ENCODE data around the gene TEAD4.

The TEAD4 gene

GRCh38 chr12:2923057-2923456 is 36.1 kb upstream of the TEAD4 start:
- H3K4me1 ChIP-seq (ENCODE audit: low read length), result no peaks in the 10 kb centered on the region
- peaks cover 6% of the 10 kb centered on the region for H3K36me3 ChIP-seq (replicated peaks; ENCODE audit: low read depth, low read length)
- no peaks in the 10 kb centered on the region for H4K20me1 ChIP-seq (ENCODE audit: insufficient read depth, low read length)
- H3K9ac ChIP-seq (ENCODE audit: low read length), result no peak overlapping the region
- H3K27me3 ChIP-seq (ENCODE audit: low read depth, low read length), result no peaks in the 10 kb centered on the region
- TF ChIP-seq EZH2phosphoT487 (IDR thresholded peaks at IDR 0.05; ENCODE audit: low read depth) (no peak), CTCF (IDR thresholded peaks at IDR 0.05; ENCODE audit: low read depth, low read length) (no peak)
- no peak overlapping the region for H3K27ac ChIP-seq (ENCODE audit: low read length)
- H3K9me3 ChIP-seq (ENCODE audit: insufficient read depth, low read length), result no peaks in the 10 kb centered on the region
- H3K4me2 ChIP-seq (ENCODE audit: low read length), result no peak overlapping the region
- H3K79me2 ChIP-seq (ENCODE audit: low read length), result no peaks in the 10 kb centered on the region
- H2AFZ ChIP-seq (ENCODE audit: low read depth, low read length), result no peak overlapping the region
- H3K4me3 ChIP-seq (ENCODE audit: low read length), result no peak overlapping the region

GRCh38 chr12:2924019-2924418 is 35.2 kb upstream of the TEAD4 start:
- Histone ChIP-seq H3K79me2 (ENCODE audit: low read length) (no peaks in the 10 kb centered on the region), H3K36me3 (replicated peaks; ENCODE audit: low read depth, low read length) (peaks cover 6% of the 10 kb centered on the region), H3K9me3 (ENCODE audit: insufficient read depth, low read length) (no peaks in the 10 kb centered on the region), H3K4me1 (ENCODE audit: low read length) (no peaks in the 10 kb centered on the region), H3K4me2 (ENCODE audit: low read length) (no peak overlapping the region), H2AFZ (ENCODE audit: low read depth, low read length) (no peak overlapping the region), H3K9ac (ENCODE audit: low read length) (no peak overlapping the region), H3K4me3 (ENCODE audit: low read length) (no peak overlapping the region), H3K27me3 (ENCODE audit: low read depth, low read length) (no peaks in the 10 kb centered on the region), H4K20me1 (ENCODE audit: insufficient read depth, low read length) (no peaks in the 10 kb centered on the region), H3K27ac (ENCODE audit: low read length) (no peak overlapping the region)
- TF ChIP-seq CTCF (IDR thresholded peaks at IDR 0.05; ENCODE audit: low read depth, low read length) (no peak), EZH2phosphoT487 (IDR thresholded peaks at IDR 0.05; ENCODE audit: low read depth) (no peak)

GRCh38 chr12:2925322-2925995 is 33.7 kb upstream of the TEAD4 start:
- Histone ChIP-seq H3K4me3 (ENCODE audit: low read length) (no peak overlapping the region), H3K4me2 (ENCODE audit: low read length) (no peak overlapping the region), H3K9me3 (ENCODE audit: insufficient read depth, low read length) (no peaks in the 10 kb centered on the region), H3K79me2 (ENCODE audit: low read length) (no peaks in the 10 kb centered on the region), H3K27me3 (ENCODE audit: low read depth, low read length) (no peaks in the 10 kb centered on the region), H3K36me3 (replicated peaks; ENCODE audit: low read depth, low read length) (peaks cover 6% of the 10 kb centered on the region), H3K27ac (ENCODE audit: low read length) (no peak overlapping the region), H3K4me1 (ENCODE audit: low read length) (no peaks in the 10 kb centered on the region), H3K9ac (ENCODE audit: low read length) (no peak overlapping the region), H4K20me1 (ENCODE audit: insufficient read depth, low read length) (no peaks in the 10 kb centered on the region), H2AFZ (ENCODE audit: low read depth, low read length) (no peak overlapping the region)
- TF ChIP-seq EZH2phosphoT487 (IDR thresholded peaks at IDR 0.05; ENCODE audit: low read depth) (no peak), CTCF (IDR thresholded peaks at IDR 0.05; ENCODE audit: low read depth, low read length) (no peak)

GRCh38 chr12:2930865-2931264 is 28.3 kb upstream of the TEAD4 start:
- Histone ChIP-seq H2AFZ (ENCODE audit: low read depth, low read length) (no peak overlapping the region), H3K4me1 (ENCODE audit: low read length) (no peaks in the 10 kb centered on the region), H3K4me3 (ENCODE audit: low read length) (no peak overlapping the region), H3K27me3 (ENCODE audit: low read depth, low read length) (no peaks in the 10 kb centered on the region), H3K9me3 (ENCODE audit: insufficient read depth, low read length) (no peaks in the 10 kb centered on the region), H3K27ac (ENCODE audit: low read length) (no peak overlapping the region), H4K20me1 (ENCODE audit: insufficient read depth, low read length) (no peaks in the 10 kb centered on the region), H3K4me2 (ENCODE audit: low read length) (no peak overlapping the region), H3K9ac (ENCODE audit: low read length) (no peak overlapping the region), H3K79me2 (ENCODE audit: low read length) (no peaks in the 10 kb centered on the region), H3K36me3 (replicated peaks; ENCODE audit: low read depth, low read length) (peaks cover 2% of the 10 kb centered on the region)
- TF ChIP-seq CTCF (IDR thresholded peaks at IDR 0.05; ENCODE audit: low read depth, low read length) (no peak), EZH2phosphoT487 (IDR thresholded peaks at IDR 0.05; ENCODE audit: low read depth) (no peak)
